PC-3 (cell line): ENCODE measurements around the gene SIX6. TPM values are rescaled to one million over a fixed set of nuclear protein-coding genes. Genes with fewer than 3 reads are reported as not detected.
A peak's percentile ranks its signal among the peaks of the same experiment; 100 is the strongest.
"Not testable (repeated sequence)": the region's sequence is repeated elsewhere in the genome, so short reads cannot be mapped to it uniquely, and the experiment has no call there.

Source experiments
- ATAC-seq: fragments of 200-7000 bp; cut with Tn5 transposase; 2 replicates; pipeline ENCODE4 v1.9.1; 2020; ENCODE audit warnings: mild to moderate bottlenecking, moderate library complexity
- Bru-seq: library from RNA; stranded (reverse); fragments of 400-500 nt; gene quantifications from one replicate; lab custom pipeline; 2021; lab: Mats Ljungman, UMichigan
- BruChase-seq, 2 experiments: library from RNA; stranded (reverse); fragments of 400-500 nt; gene quantifications; one replicate each; lab custom pipeline; 2021; lab: Mats Ljungman, UMichigan
- BruUV-seq: library from RNA; stranded (reverse); fragments of 400-500 nt; replicated peaks from 2 replicates; lab custom pipeline; 2021; lab: Mats Ljungman, UMichigan
- CTCF ChIA-PET: fragments of 300-600 bp; sonication (Branson Sonifier 250); formaldehyde crosslinking; loops from one replicate; lab custom pipeline; 2022; ENCODE audit warnings: antibody characterized with exemption; lab: Charles Lee
- POLR2A ChIA-PET: fragments of 300-600 bp; sonication (Branson Sonifier 250); formaldehyde crosslinking; loops from one replicate; lab custom pipeline; 2022; ENCODE audit warnings: antibody characterized with exemption; ENCODE audit not compliant: unreplicated experiment; lab: Charles Lee
- DNase-seq: peaks from one replicate; pipeline ENCODE4 v3.0.0-alpha.2; 2015
- H2AFZ ChIP-seq: fragments of 300-600 bp; sonication (generic); 2 replicates; pipeline ENCODE4 v1.6.0; 2016; ENCODE audit warnings: antibody characterized with exemption, low read length
- H3F3A ChIP-seq: fragments of 300-600 bp; sonication (generic); one replicate; pipeline ENCODE4 v1.6.0; 2017; ENCODE audit warnings: antibody characterized with exemption, low read length, control low read depth, mild to moderate bottlenecking; ENCODE audit not compliant: unreplicated experiment
- H3K27ac ChIP-seq: fragments of 300-600 bp; sonication (generic); 2 replicates; pipeline ENCODE4 v1.5.1; 2016; ENCODE audit warnings: mild to moderate bottlenecking, low read length
- H3K27me3 ChIP-seq: fragments of 300-600 bp; sonication (generic); 2 replicates; pipeline ENCODE4 v1.6.1; 2016; ENCODE audit warnings: low read length, mixed read lengths
- H3K36me3 ChIP-seq: fragments of 300-600 bp; sonication (generic); 2 replicates; pipeline ENCODE4 v1.6.1; 2016; ENCODE audit warnings: low read depth, mixed run types, low read length, mixed read lengths
- H3K4me1 ChIP-seq: fragments of 300-600 bp; sonication (generic); 2 replicates; pipeline ENCODE4 v1.5.1; 2016; ENCODE audit warnings: low read length; ENCODE audit not compliant: insufficient read depth
- H3K4me2 ChIP-seq: fragments of 300-600 bp; sonication (generic); 2 replicates; pipeline ENCODE4 v1.6.0; 2016; ENCODE audit warnings: low read length
- H3K4me3 ChIP-seq: fragments of 300-600 bp; sonication (generic); 2 replicates; pipeline ENCODE4 v1.5.1; 2016; ENCODE audit warnings: mild to moderate bottlenecking, low read length, mixed read lengths
- H3K79me2 ChIP-seq: fragments of 300-600 bp; sonication (generic); 2 replicates; pipeline ENCODE4 v1.6.1; 2017; ENCODE audit warnings: low read length, mixed read lengths
- H3K9ac ChIP-seq: fragments of 300-600 bp; sonication (generic); 2 replicates; pipeline ENCODE4 v1.6.0; 2016; ENCODE audit warnings: mild to moderate bottlenecking, low read length
- H3K9me2 ChIP-seq: fragments of 300-600 bp; sonication (generic); replicated peaks from 2 replicates; pipeline ENCODE4 v1.6.1; 2016; ENCODE audit warnings: mixed run types, low read length, mixed read lengths
- H3K9me3 ChIP-seq: fragments of 300-600 bp; sonication (generic); 2 replicates; pipeline ENCODE4 v1.6.1; 2016; ENCODE audit warnings: low read length, mixed read lengths
- H4K20me1 ChIP-seq: fragments of 300-600 bp; sonication (generic); 2 replicates; pipeline ENCODE4 v1.6.1; 2016; ENCODE audit warnings: low read length, mixed read lengths
- CTCF ChIP-seq: fragments of 300-600 bp; sonication (generic); conservative IDR thresholded peaks from 2 replicates; pipeline ENCODE4 v1.5.1; 2017; ENCODE audit warnings: antibody characterized with exemption, low read depth, mild to moderate bottlenecking, low read length
- EZH2 ChIP-seq: fragments of 300-600 bp; sonication (generic); IDR thresholded peaks from one replicate; pipeline ENCODE4 v1.6.1; 2017; ENCODE audit warnings: antibody characterized with exemption, mild to moderate bottlenecking, low read length; ENCODE audit not compliant: unreplicated experiment
- EZH2phosphoT487 ChIP-seq: fragments of 300-600 bp; sonication (generic); IDR thresholded peaks from 2 replicates; pipeline ENCODE4 v1.6.1; 2018; ENCODE audit warnings: mild to moderate bottlenecking, antibody characterized with exemption, low read length, borderline replicate concordance
- intact Hi-C: fragments of 100-400 bp; cut with micrococcal nuclease; formaldehyde crosslinking; loops from 2 replicates; pipeline ENCODE4 v1.9.0; 2023
- long read RNA-seq: library from polyadenylated mRNA; unstranded; transcript quantifications from one replicate; pipeline ENCODE4 v2.0.0, GENCODE V29; 2021; ENCODE audit not compliant: unreplicated experiment
- total RNA-seq: library from RNA; depleted of rRNA; stranded (reverse); fragments of >200 nt; gene quantifications from 2 replicates; pipeline ENCODE4 v1.2.3, GENCODE V29; 2014; rRNA removed

SIX6 gene
- total RNA-seq: not detected in 2 replicates
- not detected for Bru-seq, nascent RNA
- BruChase-seq, experiment 1, labeled RNA remaining after a 6-hour chase: percentile 12 among the genes with signal in this experiment
- percentile 11 among the genes with signal in this experiment for BruChase-seq, experiment 2, labeled RNA remaining after a 2-hour chase
- long read RNA-seq: 0 reads

DNA sequence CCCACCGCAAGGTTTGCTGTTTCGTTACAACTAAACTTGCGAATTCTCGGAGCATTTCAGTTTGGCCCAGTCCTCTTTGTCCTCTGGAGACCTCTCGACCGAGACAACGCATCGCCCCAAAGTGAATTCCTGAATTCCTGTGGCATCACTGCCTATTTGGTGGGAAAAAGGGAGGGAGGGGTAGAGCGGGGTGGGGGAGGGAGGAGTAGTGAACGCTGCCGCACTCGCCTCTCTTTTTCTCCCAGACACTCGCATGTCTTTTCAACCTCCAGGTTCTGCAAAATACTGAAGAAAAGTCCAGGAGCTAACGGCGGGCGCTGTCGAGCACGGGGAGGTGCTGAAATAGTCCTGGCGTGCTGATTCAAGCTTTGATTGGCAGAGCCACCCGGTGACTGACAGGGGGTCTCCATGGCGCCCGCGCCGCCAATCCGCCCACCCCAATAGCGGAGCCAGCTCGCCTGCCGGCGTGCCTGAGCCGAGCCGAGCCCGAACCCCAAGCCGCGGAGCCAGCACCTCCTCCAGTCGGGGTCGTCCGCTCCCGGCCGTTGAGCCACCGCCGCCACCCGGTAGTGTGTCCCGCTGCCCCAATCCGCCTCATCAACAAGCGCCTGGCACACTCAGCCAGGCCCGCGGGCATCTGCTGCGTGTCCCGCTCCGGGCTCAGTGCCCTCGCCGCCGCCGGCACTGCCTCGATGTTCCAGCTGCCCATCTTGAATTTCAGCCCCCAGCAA, at the start of gene SIX6:
SIX6 (plus strand) TSS at position 440 of the 731 bp plus-strand sequence; CDS start at position 693, 253 bp downstream.
- POLR2A ChIA-PET: no interaction called here
- Histone ChIP-seq H3F3A (no peaks in the 10 kb centered on the region), H3K9me3 (no peaks in the 10 kb centered on the region), H2AFZ (no peak within 1 kb of the TSS), H3K36me3 (no peaks in the 10 kb centered on the region), H3K79me2 (no peaks in the 10 kb centered on the region), H3K4me2 (no peak within 1 kb of the TSS), H3K9me2 (no peaks in the 10 kb centered on the region), H3K4me3 (no peak within 1 kb of the TSS), H3K27me3 (peaks cover 72% of the 10 kb centered on the region), H3K9ac (no peak within 1 kb of the TSS), H3K27ac (no peak within 1 kb of the TSS), H4K20me1 (no peaks in the 10 kb centered on the region), H3K4me1 (no peaks in the 10 kb centered on the region)
- TF ChIP-seq EZH2phosphoT487 (no peak), CTCF (no peak), EZH2 (no peak)
- no TSS peak for BruUV-seq
- CTCF ChIA-PET: no interaction called here
- intact Hi-C loops: no loop called here
- DNase-seq: no peak
- ATAC-seq: no peak

GRCh38 chr14:60480248-60480647, 28.7 kb upstream of the SIX6 start:
- H3K9me2 ChIP-seq, ATAC-seq, H3K9ac ChIP-seq, H3K27ac ChIP-seq, H3K79me2 ChIP-seq, H3K9me3 ChIP-seq, BruUV-seq, H3K4me2 ChIP-seq, DNase-seq, H3K36me3 ChIP-seq, CTCF ChIA-PET, H3K4me3 ChIP-seq, POLR2A ChIA-PET, H4K20me1 ChIP-seq, intact Hi-C loops, H3F3A ChIP-seq, H2AFZ ChIP-seq: not testable (repeated sequence)
- Histone ChIP-seq H3K27me3 (peaks cover 23% of the 10 kb centered on the region), H3K4me1 (peaks cover 12% of the 10 kb centered on the region; the same call in 1 of the 2 replicates)

DNA sequence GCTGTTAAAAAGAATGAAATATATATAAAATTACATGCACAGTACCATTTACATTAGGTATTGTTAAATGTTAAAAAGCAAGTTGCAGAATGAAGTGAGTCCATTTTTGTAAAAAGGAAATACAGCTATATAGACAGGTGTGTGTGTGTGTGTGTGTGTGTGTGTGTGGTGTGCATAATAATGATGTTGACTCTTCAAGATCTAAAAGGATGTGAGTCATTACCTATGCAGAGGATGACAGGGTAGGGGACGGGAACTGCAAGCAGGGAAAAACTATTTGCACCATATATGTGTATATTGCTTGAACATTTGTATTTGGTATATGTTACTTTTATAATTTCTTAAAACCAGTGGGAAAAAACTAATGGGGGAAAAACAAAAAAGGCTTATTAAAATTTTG, 26.2 kb upstream of the SIX6 start:
- DNase-seq: peak; percentile 87

More for the DNA sequence above, 26.2 kb upstream of the SIX6 start:
- H3K27me3 ChIP-seq: peaks cover 14% of the 10 kb centered on the region; the same call in 1 of the 2 replicates
- H3K27ac ChIP-seq: no peak overlapping the region
- no peaks in the 10 kb centered on the region for H3F3A ChIP-seq
- no peak for TF ChIP-seq CTCF
- intact Hi-C loops: no loop called here
- H3K4me1 ChIP-seq: peaks cover 12% of the 10 kb centered on the region; the same call in 1 of the 2 replicates
- peak; percentile 95 for ATAC-seq
- peak overlapping the region; percentile 30; the same call in 1 of the 2 replicates for H3K4me2 ChIP-seq
- H3K36me3 ChIP-seq: no peaks in the 10 kb centered on the region
- no peak overlapping the region for H3K4me3 ChIP-seq
- H3K9me3 ChIP-seq: no peaks in the 10 kb centered on the region
- no peak overlapping the region for H3K9ac ChIP-seq
- BruUV-seq: no TSS peak
- no peaks in the 10 kb centered on the region for H4K20me1 ChIP-seq
- CTCF ChIA-PET: interaction anchor here (0.5 to 1.4 kb wide), 3 partner anchors 50 to 357 kb away, joined by 3 to 5 read pairs (median 4); no protein-coding TSS in a partner anchor
- no peaks in the 10 kb centered on the region for H3K9me2 ChIP-seq
- POLR2A ChIA-PET: no interaction called here
- no peak overlapping the region for H2AFZ ChIP-seq
- no peaks in the 10 kb centered on the region for H3K79me2 ChIP-seq
